ENCODE results near the gene AKAP13.

- TF ChIP-seq GATA2 (IDR thresholded peaks at IDR 0.05; ENCODE audit: low read depth, low read length) (no peak), GATA3 (IDR thresholded peaks at IDR 0.05; ENCODE audit: low read depth, low read length) (no peak)
Measured at GRCh38 chr15:85580879-85581278, 200.5 kb downstream of the AKAP13 start.
